Left ventricle myocardium inferior (tissue), 1 donor: ENCODE results near the gene CPNE1. TPM values are rescaled to one million over a fixed set of nuclear protein-coding genes. Genes with fewer than 3 reads are reported as not detected.

Experiments
- DNase-seq: peaks from one replicate; pipeline ENCODE4 v3.0.0-alpha.2; 2020
- H3K27ac ChIP-seq: fragments of 200-600 bp; replicated peaks from 2 replicates; pipeline ENCODE4 v1.8.0; 2021
- H3K27me3 ChIP-seq: fragments of 200-600 bp; 2 replicates; pipeline ENCODE4 v1.8.0; 2021; ENCODE audit warnings: low read depth
- H3K36me3 ChIP-seq: fragments of 200-600 bp; 2 replicates; pipeline ENCODE4 v1.8.0; 2021
- H3K4me1 ChIP-seq: fragments of 200-600 bp; 2 replicates; pipeline ENCODE4 v1.8.0; 2021
- H3K4me3 ChIP-seq: fragments of 200-600 bp; 2 replicates; pipeline ENCODE4 v1.8.0; 2021; ENCODE audit warnings: mild to moderate bottlenecking, moderate library complexity
- H3K9me3 ChIP-seq: fragments of 200-600 bp; replicated peaks from 2 replicates; pipeline ENCODE4 v1.8.0; 2021
- CTCF ChIP-seq: fragments of 200-600 bp; IDR thresholded peaks from 2 replicates; pipeline ENCODE4 v1.8.0; 2021; ENCODE audit warnings: antibody characterized with exemption, mild to moderate bottlenecking, borderline replicate concordance
- intact Hi-C: fragments of 100-400 bp; cut with micrococcal nuclease; formaldehyde crosslinking; loops from one replicate; pipeline ENCODE4 v1.11.0; 2022
- total RNA-seq: library from RNA; stranded (reverse); fragmentation: NEBNext Ultra II Directional; extraction: Animal tissue kit (Norgen Biotek cat#: 25700); gene quantifications from one replicate; pipeline ENCODE4 v1.2.1, GENCODE V29; 2021
- donor health status: DM: no; HTN: yes; CAD: no; lungs with severe emphysema.

The CPNE1 gene
- total RNA-seq, 1 donor from 2014 or later: 47.3 TPM

- Histone ChIP-seq H3K27ac (no peak overlapping the region), H3K36me3 (peaks cover 78% of the 10 kb centered on the region), H3K27me3 (no peaks in the 10 kb centered on the region), H3K9me3 (no peaks in the 10 kb centered on the region), H3K4me3 (no peak overlapping the region), H3K4me1 (no peaks in the 10 kb centered on the region)
- intact Hi-C loops: no loop called here
- no peak for TF ChIP-seq CTCF
- no peak for DNase-seq
These were observed 38.9 kb downstream of the CPNE1 start for GRCh38 chr20:35625584-35626385.

GRCh38 chr20:35621560-35621946 is 43.1 kb downstream of the CPNE1 start:
- no peak for DNase-seq
- Histone ChIP-seq H3K27ac (no peak overlapping the region), H3K4me1 (peaks cover 32% of the 10 kb centered on the region), H3K4me3 (no peak overlapping the region), H3K27me3 (no peaks in the 10 kb centered on the region), H3K36me3 (peaks cover 35% of the 10 kb centered on the region), H3K9me3 (no peaks in the 10 kb centered on the region)
- intact Hi-C loops: no loop called here
- TF ChIP-seq CTCF: no peak

- intact Hi-C loops: no loop called here
- no peak for TF ChIP-seq CTCF
- Histone ChIP-seq H3K4me3 (no peak overlapping the region), H3K9me3 (no peaks in the 10 kb centered on the region), H3K27me3 (no peaks in the 10 kb centered on the region), H3K4me1 (peaks cover 35% of the 10 kb centered on the region), H3K27ac (no peak overlapping the region), H3K36me3 (peaks cover 30% of the 10 kb centered on the region)
- no peak for DNase-seq
These were observed 43.7 kb downstream of the CPNE1 start for GRCh38 chr20:35620818-35621559.

GRCh38 chr20:35619196-35620095 is 45.3 kb downstream of the CPNE1 start:
- Histone ChIP-seq H3K27me3 (no peaks in the 10 kb centered on the region), H3K4me1 (peaks cover 42% of the 10 kb centered on the region), H3K27ac (peak overlapping the region; percentile 93), H3K4me3 (peak overlapping the region; percentile 74), H3K9me3 (no peaks in the 10 kb centered on the region), H3K36me3 (peaks cover 14% of the 10 kb centered on the region)
- peak; percentile 36 for TF ChIP-seq CTCF
- intact Hi-C loops: no loop called here
- DNase-seq: peak; percentile 81
